K562 (cell line): ENCODE results near the gene WDR35. TPM values are rescaled to one million over a fixed set of nuclear protein-coding genes. Genes with fewer than 3 reads are reported as not detected.

Source experiments
- CBFA2T3 ChIP-seq: fragments of 450-650 bp; IDR thresholded peaks from 2 replicates; pipeline ENCODE4 v1.6.1; 2017
- CEBPB ChIP-seq: fragments of 450-650 bp; IDR thresholded peaks from 2 replicates; pipeline ENCODE4 v1.6.1; 2016; ENCODE audit warnings: missing genetic modification characterization, missing compliant biosample characterization
- ETV5 ChIP-seq: sonication (generic); formaldehyde crosslinking; IDR thresholded peaks from 2 replicates; pipeline ENCODE4 v1.4.0; 2020; ENCODE audit warnings: low read depth, mild to moderate bottlenecking, missing genetic modification reagents
- GATAD2B ChIP-seq: fragments of 450-650 bp; IDR thresholded peaks from 2 replicates; pipeline ENCODE4 v1.6.1; 2017; ENCODE audit warnings: mild to moderate bottlenecking, borderline replicate concordance
- MAZ ChIP-seq, 2 experiments: fragments of 450-650 bp in 1 of 2; sonication (generic) in 1 of 2; formaldehyde crosslinking; IDR thresholded peaks in 1 of 2; conservative IDR thresholded peaks in 1 of 2; 2 replicates each; pipeline versions ENCODE4 v1.4.0 to v1.5.0; 2020; ENCODE audit warnings: mild to moderate bottlenecking in 1 of 2, missing genetic modification reagents in 1 of 2
- MEIS2 ChIP-seq: fragments of 450-650 bp; IDR thresholded peaks from 2 replicates; pipeline ENCODE4 v1.6.1; 2014; ENCODE audit warnings: mild to moderate bottlenecking; ENCODE audit not compliant: partially characterized antibody
- RBBP5 ChIP-seq: fragments of 200-600 bp; sonication (generic); IDR thresholded peaks from 2 replicates; pipeline ENCODE4 v1.6.1; 2012; ENCODE audit warnings: borderline replicate concordance, mild to moderate bottlenecking, low read length, control low read depth, inconsistent platforms; ENCODE audit not compliant: insufficient read depth, poor library complexity, severe bottlenecking
- SIN3B ChIP-seq: fragments of 450-650 bp; IDR thresholded peaks from 2 replicates; pipeline ENCODE4 v1.6.1; 2017; ENCODE audit warnings: low read depth, mild to moderate bottlenecking, moderate library complexity
- SRF ChIP-seq, 2 experiments: fragments of 250-450, 450-650 bp in 1 of 2; sonication (Bioruptor Pico) in 1 of 2; sonication (generic) in 1 of 2; formaldehyde crosslinking; IDR thresholded peaks; 2 replicates each; pipeline versions ENCODE4 v1.5.0 to v1.5.1; 2020 to 2022; ENCODE audit warnings: mild to moderate bottlenecking in 1 of 2, missing genetic modification reagents in 1 of 2
- TGIF2 ChIP-seq: sonication (generic); formaldehyde crosslinking; IDR thresholded peaks from 2 replicates; pipeline ENCODE4 v1.8.1; 2022; ENCODE audit warnings: mild to moderate bottlenecking, missing genetic modification reagents, moderate library complexity
- YY1 ChIP-seq, 3 experiments: IDR thresholded peaks; 2 replicates each; pipeline ENCODE4 v1.6.1; 2011; ENCODE audit warnings: low read length in 2 of 3, mild to moderate bottlenecking in 2 of 3, moderate library complexity in 2 of 3, borderline replicate concordance in 1 of 3, control low read depth in 1 of 3, low read depth in 1 of 3; ENCODE audit not compliant: insufficient read depth in 3 of 3, insufficient replicate concordance in 2 of 3, control insufficient read depth in 1 of 3, insufficient read length in 1 of 3; ENCODE audit errors: extremely low read depth in 1 of 3
- ZNF347 ChIP-seq: fragments of 450-650 bp; formaldehyde crosslinking; IDR thresholded peaks from 2 replicates; pipeline ENCODE4 v1.4.0; 2020; ENCODE audit warnings: low read depth, mild to moderate bottlenecking, moderate library complexity
- ZNF431 ChIP-seq: sonication (generic); formaldehyde crosslinking; IDR thresholded peaks from 2 replicates; pipeline ENCODE4 v1.8.0; 2022; ENCODE audit warnings: mild to moderate bottlenecking, missing genetic modification reagents
- ZNF561 ChIP-seq: fragments of 450-650 bp; formaldehyde crosslinking; conservative IDR thresholded peaks from 2 replicates; pipeline ENCODE4 v1.4.0; 2020; ENCODE audit warnings: mild to moderate bottlenecking, moderate library complexity
- polyA plus RNA-seq, 8 experiments: library from polyadenylated mRNA; depleted of rRNA in 4 of 8; stranded (reverse) in 5 of 8; unstranded in 3 of 8; fragments of >200 nt; fragmentation: Nextera tagmentation in 2 of 8; fragmentation: Illumina TruSeq in 1 of 8; extraction: Ambion mirVana in 2 of 8; extraction: Trizol in 1 of 8; gene quantifications; 2 replicates each; pipeline versions ENCODE4 v1.2.1 to v1.2.3, GENCODE V29; 2011 to 2014; ENCODE audit warnings: inconsistent platforms in 1 of 8, missing spikeins in 1 of 8
- total RNA-seq, 7 experiments: library from RNA; depleted of rRNA in 6 of 7; stranded (reverse); fragments of >200 nt in 6 of 7; fragmentation: Illumina TruSeq in 2 of 7; extraction: Trizol in 2 of 7; gene quantifications; 2 replicates each; pipeline versions ENCODE4 v1.2.1 to v1.2.3, GENCODE V29; 2011 to 2021; ENCODE audit warnings: low replicate concordance in 1 of 7
- TF ChIP-seq, protein P1 (sequence below): fragments of 150-350 bp; conservative IDR thresholded peaks from 2 replicates; pipeline ENCODE4 v1.6.1; 2014; ENCODE audit warnings: low read length
- TF ChIP-seq, protein P2 (sequence below): fragments of 250-450 bp; sonication (Bioruptor Pico); IDR thresholded peaks from 2 replicates; pipeline ENCODE4 v1.9.0; 2021; ENCODE audit warnings: mild to moderate bottlenecking, inconsistent platforms
- TF ChIP-seq, protein P3 (sequence below): fragments of 450-650 bp; formaldehyde crosslinking; IDR thresholded peaks from 2 replicates; pipeline ENCODE4 v1.4.0; 2020; ENCODE audit warnings: mild to moderate bottlenecking, moderate library complexity
- TF ChIP-seq, protein P4 (sequence below): fragments of 250-450 bp; sonication (Bioruptor Pico); IDR thresholded peaks from 2 replicates; pipeline ENCODE4 v1.9.0; 2021; ENCODE audit warnings: mild to moderate bottlenecking

The WDR35 gene
- total and polyA plus RNA-seq, 9 of the 15 experiments (the other 6 are each of a cell fraction or from before 2014, with no cell fraction given) = 3.3 to 13.1 (median 8.0) TPM

DNA sequence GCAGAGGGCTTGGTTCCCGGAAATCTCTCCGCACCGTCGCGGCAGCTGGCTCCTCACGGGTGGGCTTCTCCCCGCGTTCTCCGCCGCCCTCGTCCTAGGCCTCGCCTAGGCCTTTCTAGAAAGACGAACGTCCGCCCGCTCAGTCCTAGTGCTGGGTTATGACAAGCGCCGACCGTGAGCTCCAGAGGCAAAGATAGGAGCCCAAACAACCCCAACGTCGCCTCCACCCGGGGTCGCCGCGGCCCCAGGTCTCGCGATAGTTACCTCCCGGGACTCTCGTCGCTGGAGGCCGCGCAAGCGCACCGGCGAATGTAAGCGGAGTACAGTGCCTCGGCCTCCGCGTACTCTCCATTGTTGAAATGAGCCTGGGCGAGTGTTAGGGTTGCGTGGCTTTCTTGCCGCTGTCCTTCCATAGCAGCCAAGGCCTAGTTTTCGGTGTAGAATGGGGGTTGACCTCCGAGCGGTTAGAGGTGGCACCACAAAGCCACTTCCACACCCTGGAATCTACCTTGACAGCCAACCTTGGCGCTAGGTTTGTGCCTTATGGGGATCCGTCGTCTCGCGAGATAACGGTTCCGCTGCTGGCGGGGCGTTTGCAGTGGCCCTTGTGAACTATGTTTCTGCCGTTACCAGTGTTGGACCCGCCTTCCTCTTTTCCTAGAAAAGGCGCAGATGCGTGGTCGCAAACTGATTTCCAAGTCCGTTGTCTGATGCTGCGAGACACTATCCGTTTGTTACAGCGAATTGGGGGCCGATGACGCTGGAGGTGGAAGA is 88.3 kb downstream of the WDR35 start, which contains the start of gene TTC32 (continued):
- TF ChIP-seq ZNF561 (CRISPR knock-in tag) (no peak), RBBP5 (peak; percentile 95), YY1 (IDR thresholded peaks at IDR 0.05; ENCODE audit: borderline replicate concordance in 1 of 3, control insufficient read depth in 1 of 3, extremely low read depth in 1 of 3, insufficient read depth in 3 of 3, insufficient read length in 1 of 3, insufficient replicate concordance in 2 of 3, low read depth in 1 of 3, low read length in 2 of 3) (peak in 2 of 3 experiments; percentile 26 to 85), ZNF431 (peak; percentile 28; the same call in 1 of the 2 replicates), SRF (CRISPR knock-in tag; IDR thresholded peaks at IDR 0.05) (peak in 1 of 2 experiments; percentile 47; a peak in 2 of 4 replicates), MAZ (CRISPR knock-in tag; conservative IDR thresholded peaks at IDR 0.05 in 1 of 2, IDR thresholded peaks at IDR 0.05 in 1 of 2) (peak; percentile 53 to 81; a peak in 2 of 4 replicates), ZNF347 (CRISPR knock-in tag) (no peak), ETV5 (CRISPR knock-in tag) (peak; percentile 27; the same call in 1 of the 2 replicates), CBFA2T3 (peak; percentile 75), MEIS2 (peak; percentile 77), SIN3B (peak; percentile 85), GATAD2B (peak; percentile 33; the same call in 1 of the 2 replicates), TGIF2 (CRISPR knock-in tag) (no peak), CEBPB (tag) (no peak)
- TF ChIP-seq, protein P1, sequence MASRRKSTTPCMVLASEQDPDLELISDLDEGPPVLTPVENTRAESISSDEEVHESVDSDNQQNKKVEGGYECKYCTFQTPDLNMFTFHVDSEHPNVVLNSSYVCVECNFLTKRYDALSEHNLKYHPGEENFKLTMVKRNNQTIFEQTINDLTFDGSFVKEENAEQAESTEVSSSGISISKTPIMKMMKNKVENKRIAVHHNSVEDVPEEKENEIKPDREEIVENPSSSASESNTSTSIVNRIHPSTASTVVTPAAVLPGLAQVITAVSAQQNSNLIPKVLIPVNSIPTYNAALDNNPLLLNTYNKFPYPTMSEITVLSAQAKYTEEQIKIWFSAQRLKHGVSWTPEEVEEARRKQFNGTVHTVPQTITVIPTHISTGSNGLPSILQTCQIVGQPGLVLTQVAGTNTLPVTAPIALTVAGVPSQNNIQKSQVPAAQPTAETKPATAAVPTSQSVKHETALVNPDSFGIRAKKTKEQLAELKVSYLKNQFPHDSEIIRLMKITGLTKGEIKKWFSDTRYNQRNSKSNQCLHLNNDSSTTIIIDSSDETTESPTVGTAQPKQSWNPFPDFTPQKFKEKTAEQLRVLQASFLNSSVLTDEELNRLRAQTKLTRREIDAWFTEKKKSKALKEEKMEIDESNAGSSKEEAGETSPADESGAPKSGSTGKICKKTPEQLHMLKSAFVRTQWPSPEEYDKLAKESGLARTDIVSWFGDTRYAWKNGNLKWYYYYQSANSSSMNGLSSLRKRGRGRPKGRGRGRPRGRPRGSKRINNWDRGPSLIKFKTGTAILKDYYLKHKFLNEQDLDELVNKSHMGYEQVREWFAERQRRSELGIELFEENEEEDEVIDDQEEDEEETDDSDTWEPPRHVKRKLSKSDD = peak; percentile 71; the same call in 1 of the 2 replicates
- TF ChIP-seq, protein P2, sequence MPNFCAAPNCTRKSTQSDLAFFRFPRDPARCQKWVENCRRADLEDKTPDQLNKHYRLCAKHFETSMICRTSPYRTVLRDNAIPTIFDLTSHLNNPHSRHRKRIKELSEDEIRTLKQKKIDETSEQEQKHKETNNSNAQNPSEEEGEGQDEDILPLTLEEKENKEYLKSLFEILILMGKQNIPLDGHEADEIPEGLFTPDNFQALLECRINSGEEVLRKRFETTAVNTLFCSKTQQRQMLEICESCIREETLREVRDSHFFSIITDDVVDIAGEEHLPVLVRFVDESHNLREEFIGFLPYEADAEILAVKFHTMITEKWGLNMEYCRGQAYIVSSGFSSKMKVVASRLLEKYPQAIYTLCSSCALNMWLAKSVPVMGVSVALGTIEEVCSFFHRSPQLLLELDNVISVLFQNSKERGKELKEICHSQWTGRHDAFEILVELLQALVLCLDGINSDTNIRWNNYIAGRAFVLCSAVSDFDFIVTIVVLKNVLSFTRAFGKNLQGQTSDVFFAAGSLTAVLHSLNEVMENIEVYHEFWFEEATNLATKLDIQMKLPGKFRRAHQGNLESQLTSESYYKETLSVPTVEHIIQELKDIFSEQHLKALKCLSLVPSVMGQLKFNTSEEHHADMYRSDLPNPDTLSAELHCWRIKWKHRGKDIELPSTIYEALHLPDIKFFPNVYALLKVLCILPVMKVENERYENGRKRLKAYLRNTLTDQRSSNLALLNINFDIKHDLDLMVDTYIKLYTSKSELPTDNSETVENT (CRISPR knock-in tag) = peak; percentile 70
- TF ChIP-seq, protein P3, sequence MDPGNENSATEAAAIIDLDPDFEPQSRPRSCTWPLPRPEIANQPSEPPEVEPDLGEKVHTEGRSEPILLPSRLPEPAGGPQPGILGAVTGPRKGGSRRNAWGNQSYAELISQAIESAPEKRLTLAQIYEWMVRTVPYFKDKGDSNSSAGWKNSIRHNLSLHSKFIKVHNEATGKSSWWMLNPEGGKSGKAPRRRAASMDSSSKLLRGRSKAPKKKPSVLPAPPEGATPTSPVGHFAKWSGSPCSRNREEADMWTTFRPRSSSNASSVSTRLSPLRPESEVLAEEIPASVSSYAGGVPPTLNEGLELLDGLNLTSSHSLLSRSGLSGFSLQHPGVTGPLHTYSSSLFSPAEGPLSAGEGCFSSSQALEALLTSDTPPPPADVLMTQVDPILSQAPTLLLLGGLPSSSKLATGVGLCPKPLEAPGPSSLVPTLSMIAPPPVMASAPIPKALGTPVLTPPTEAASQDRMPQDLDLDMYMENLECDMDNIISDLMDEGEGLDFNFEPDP = no peak
- TF ChIP-seq, protein P4, sequence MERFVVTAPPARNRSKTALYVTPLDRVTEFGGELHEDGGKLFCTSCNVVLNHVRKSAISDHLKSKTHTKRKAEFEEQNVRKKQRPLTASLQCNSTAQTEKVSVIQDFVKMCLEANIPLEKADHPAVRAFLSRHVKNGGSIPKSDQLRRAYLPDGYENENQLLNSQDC = peak; percentile 4; the same call in 1 of the 2 replicates
